Kidney capillary endothelial cell (primary cell): Measurements from ENCODE around the gene ZBTB40.
A peak's percentile ranks its signal among the peaks of the same experiment; 100 is the strongest.

Source experiments
- DNase-seq: peaks from one replicate; pipeline ENCODE4 v3.0.0-alpha.2; 2018; ENCODE audit warnings: low spot score

ZBTB40 gene

GRCh38 chr1:22507587-22507986 lies 55.9 kb downstream of the ZBTB40 start:
- DNase-seq, result no peak

GRCh38 chr1:22508329-22508728 lies 56.7 kb downstream of the ZBTB40 start:
- DNase-seq, result no peak

- DNase-seq, result no peak
Observed at GRCh38 chr1:22508991-22509390, 57.3 kb downstream of the ZBTB40 start.

GRCh38 chr1:22509815-22510214 lies 58.2 kb downstream of the ZBTB40 start:
- DNase-seq, result no peak

GRCh38 chr1:22512873-22513272 lies 61.2 kb downstream of the ZBTB40 start:
- DNase-seq, result no peak

- DNase-seq, result no peak
Observed at GRCh38 chr1:22516906-22517571, 65.4 kb downstream of the ZBTB40 start.

GRCh38 chr1:22517956-22518355 lies 66.3 kb downstream of the ZBTB40 start:
- no peak for DNase-seq

- DNase-seq, result no peak
Observed at GRCh38 chr1:22518379-22518778, 66.7 kb downstream of the ZBTB40 start.

- DNase-seq, result no peak
Observed at GRCh38 chr1:22520871-22521270, 69.2 kb downstream of the ZBTB40 start.

GRCh38 chr1:22521692-22522091 lies 70.0 kb downstream of the ZBTB40 start:
- DNase-seq, result no peak

- no peak for DNase-seq
Observed at GRCh38 chr1:22522221-22522743, 70.6 kb downstream of the ZBTB40 start.

GRCh38 chr1:22524481-22524880 lies 72.8 kb downstream of the ZBTB40 start:
- no peak for DNase-seq

- no peak for DNase-seq
Observed at GRCh38 chr1:22525211-22525610, 73.6 kb downstream of the ZBTB40 start.

- no peak for DNase-seq
Observed at GRCh38 chr1:22525646-22526045, 74.0 kb downstream of the ZBTB40 start.

GRCh38 chr1:22526098-22526497 lies 74.4 kb downstream of the ZBTB40 start:
- no peak for DNase-seq

GRCh38 chr1:22526677-22527076 lies 75.0 kb downstream of the ZBTB40 start:
- no peak for DNase-seq

- DNase-seq, result no peak
Observed at GRCh38 chr1:22527122-22527521, 75.5 kb downstream of the ZBTB40 start.

GRCh38 chr1:22527555-22528296 lies 76.1 kb downstream of the ZBTB40 start:
- no peak for DNase-seq

- no peak for DNase-seq
Observed at GRCh38 chr1:22528451-22528850, 76.8 kb downstream of the ZBTB40 start.

- peak; percentile 34 for DNase-seq
Observed at GRCh38 chr1:22529901-22530621, 78.4 kb downstream of the ZBTB40 start.

GRCh38 chr1:22530715-22531114 lies 79.1 kb downstream of the ZBTB40 start:
- DNase-seq, result no peak

GRCh38 chr1:22531251-22531650 lies 79.6 kb downstream of the ZBTB40 start:
- DNase-seq, result no peak
